ENCODE measurements around the gene RAB44.
A peak's percentile ranks its signal among the peaks of the same experiment; 100 is the strongest.

Gene RAB44

GRCh38 chr6:36659271-36659670 is 38.4 kb upstream of the RAB44 start:
- in situ Hi-C loops (cut with HindIII; ENCODE audit: low pct_unique_long_range_greater_than_20kb, low sequenced_read_pairs): no loop called here
- TF ChIP-seq JUND (IDR thresholded peaks at IDR 0.05; ENCODE audit: low read depth): no peak
- no peak for DNase-seq (ENCODE audit: low read depth in 1 of 2, low spot score in 1 of 2)

- no peak for TF ChIP-seq JUND (IDR thresholded peaks at IDR 0.05; ENCODE audit: low read depth)
- DNase-seq (ENCODE audit: low read depth in 1 of 2, low spot score in 1 of 2): no peak
- in situ Hi-C loops (cut with HindIII; ENCODE audit: low pct_unique_long_range_greater_than_20kb, low sequenced_read_pairs): no loop called here
Measured at GRCh38 chr6:36660771-36661471, 36.7 kb upstream of the RAB44 start.

DNA sequence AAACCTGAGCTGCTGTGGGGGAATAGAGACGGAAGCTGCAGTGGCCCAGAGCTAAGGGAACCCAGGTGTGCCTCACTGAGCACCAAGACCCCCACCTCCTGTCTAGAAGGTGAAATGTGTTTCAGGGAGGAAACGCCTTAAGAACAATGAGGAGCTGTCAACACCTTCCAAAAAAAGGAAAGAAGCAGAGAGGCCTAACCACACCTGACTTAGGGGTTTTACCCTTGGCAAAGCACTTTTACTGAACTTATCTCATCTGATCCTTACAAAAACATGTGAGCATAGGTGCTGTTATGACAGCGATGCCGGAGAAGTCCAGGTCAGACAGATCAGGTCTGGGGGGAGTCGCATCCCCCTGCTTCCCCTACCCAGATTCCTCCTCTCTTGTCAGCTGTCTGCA is 35.2 kb upstream of the RAB44 start:
- DNase-seq (ENCODE audit: low read depth in 1 of 2, low spot score in 1 of 2): no peak
- in situ Hi-C loops (cut with HindIII; ENCODE audit: low pct_unique_long_range_greater_than_20kb, low sequenced_read_pairs): no loop called here

GRCh38 chr6:36662827-36663256 is 34.8 kb upstream of the RAB44 start:
- in situ Hi-C loops (cut with HindIII; ENCODE audit: low pct_unique_long_range_greater_than_20kb, low sequenced_read_pairs): no loop called here
- DNase-seq (ENCODE audit: low read depth in 1 of 2, low spot score in 1 of 2): peak in 1 of 2 experiments; percentile 66
- TF ChIP-seq JUND (IDR thresholded peaks at IDR 0.05; ENCODE audit: low read depth): no peak

More for the DNA sequence above, 35.2 kb upstream of the RAB44 start:
- no peak for TF ChIP-seq JUND (IDR thresholded peaks at IDR 0.05; ENCODE audit: low read depth)

DNA sequence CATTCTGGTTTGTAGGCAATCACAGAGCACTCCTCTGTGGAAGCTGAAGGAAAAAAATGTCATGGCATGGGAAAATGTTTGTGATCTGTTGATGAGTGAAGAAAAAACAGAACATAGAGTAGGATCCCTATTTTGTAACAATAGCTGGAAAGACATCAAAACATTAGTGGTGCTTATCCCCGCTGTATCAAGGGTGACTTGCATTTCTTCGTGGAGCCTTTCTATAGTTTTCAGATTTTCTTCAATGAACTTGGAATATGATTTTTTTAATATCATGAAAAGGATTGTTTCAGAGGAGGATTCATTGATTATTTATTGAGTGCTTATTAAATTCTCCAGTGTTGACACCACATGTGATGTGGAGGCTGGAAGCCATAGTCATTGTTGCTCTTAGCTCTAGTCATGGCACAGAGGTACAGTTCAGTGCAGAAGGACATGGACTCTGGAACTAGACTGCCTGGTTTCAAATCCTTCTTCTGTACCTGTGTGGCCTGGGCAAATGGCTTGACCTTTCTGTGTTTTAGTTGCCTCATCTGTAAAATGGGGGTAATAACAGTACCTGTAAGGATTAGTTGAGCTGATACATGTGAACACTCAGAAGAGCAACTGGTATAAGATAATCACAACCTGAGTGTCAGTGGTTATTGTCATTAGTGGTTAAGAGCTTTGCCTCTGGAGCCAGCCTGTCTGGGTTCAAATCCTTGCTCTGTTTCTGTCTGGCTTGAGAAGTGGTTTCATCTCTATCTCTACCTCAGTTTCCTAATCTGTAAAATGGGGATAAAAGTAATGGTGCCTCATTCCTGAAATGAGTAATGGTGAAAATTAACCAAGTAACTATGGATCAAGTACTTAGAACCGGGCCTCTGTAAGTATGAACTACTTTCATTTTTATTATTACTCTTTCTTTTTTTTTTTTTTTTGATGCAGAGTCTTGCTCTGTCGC is 33.9 kb upstream of the RAB44 start:
- no peak for DNase-seq (ENCODE audit: low read depth in 1 of 2, low spot score in 1 of 2)
- TF ChIP-seq JUND (IDR thresholded peaks at IDR 0.05; ENCODE audit: low read depth): no peak
- in situ Hi-C loops (cut with HindIII; ENCODE audit: low pct_unique_long_range_greater_than_20kb, low sequenced_read_pairs): no loop called here

GRCh38 chr6:36665180-36665579 is 32.4 kb upstream of the RAB44 start:
- no peak for DNase-seq (ENCODE audit: low read depth in 1 of 2, low spot score in 1 of 2)
- in situ Hi-C loops (cut with HindIII; ENCODE audit: low pct_unique_long_range_greater_than_20kb, low sequenced_read_pairs): no loop called here
- no peak for TF ChIP-seq JUND (IDR thresholded peaks at IDR 0.05; ENCODE audit: low read depth)

GRCh38 chr6:36666287-36666686 is 31.3 kb upstream of the RAB44 start:
- in situ Hi-C loops (cut with HindIII; ENCODE audit: low pct_unique_long_range_greater_than_20kb, low sequenced_read_pairs): no loop called here
- TF ChIP-seq JUND (IDR thresholded peaks at IDR 0.05; ENCODE audit: low read depth): no peak
- no peak for DNase-seq (ENCODE audit: low read depth in 1 of 2, low spot score in 1 of 2)

- peak in 1 of 2 experiments; percentile 75 for DNase-seq (ENCODE audit: low read depth in 1 of 2, low spot score in 1 of 2)
Measured at GRCh38 chr6:36666826-36667591, 30.6 kb upstream of the RAB44 start.

DNA sequence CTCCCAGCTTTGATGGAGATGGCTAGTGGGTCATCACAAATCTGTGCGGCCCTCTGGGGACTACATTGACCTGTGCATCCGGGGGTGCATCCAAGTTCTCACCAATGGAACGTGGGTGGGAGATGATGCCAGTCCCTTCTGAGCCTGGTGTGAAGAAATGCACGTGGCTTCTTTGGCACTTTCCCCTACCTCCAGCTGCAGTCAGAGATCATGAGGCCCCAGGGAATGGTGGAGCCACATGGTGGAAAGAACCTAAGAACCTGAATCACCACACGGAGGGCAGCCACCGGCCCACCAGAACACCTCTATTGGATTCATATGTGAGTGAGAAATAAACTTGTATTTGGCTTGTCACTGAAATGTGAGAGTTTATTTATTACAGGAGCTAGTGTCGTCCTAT is 29.0 kb upstream of the RAB44 start:
- in situ Hi-C loops (cut with HindIII; ENCODE audit: low pct_unique_long_range_greater_than_20kb, low sequenced_read_pairs): no loop called here
- no peak for DNase-seq (ENCODE audit: low read depth in 1 of 2, low spot score in 1 of 2)
- no peak for TF ChIP-seq JUND (IDR thresholded peaks at IDR 0.05; ENCODE audit: low read depth)

More at GRCh38 chr6:36666826-36667591, 30.6 kb upstream of the RAB44 start:
- no peak for TF ChIP-seq JUND (IDR thresholded peaks at IDR 0.05; ENCODE audit: low read depth)
- in situ Hi-C loops (cut with HindIII; ENCODE audit: low pct_unique_long_range_greater_than_20kb, low sequenced_read_pairs): no loop called here

GRCh38 chr6:36669002-36669401 is 28.6 kb upstream of the RAB44 start:
- in situ Hi-C loops (cut with HindIII; ENCODE audit: low pct_unique_long_range_greater_than_20kb, low sequenced_read_pairs): no loop called here
- TF ChIP-seq JUND (IDR thresholded peaks at IDR 0.05; ENCODE audit: low read depth): no peak
- DNase-seq (ENCODE audit: low read depth in 1 of 2, low spot score in 1 of 2): no peak

DNA sequence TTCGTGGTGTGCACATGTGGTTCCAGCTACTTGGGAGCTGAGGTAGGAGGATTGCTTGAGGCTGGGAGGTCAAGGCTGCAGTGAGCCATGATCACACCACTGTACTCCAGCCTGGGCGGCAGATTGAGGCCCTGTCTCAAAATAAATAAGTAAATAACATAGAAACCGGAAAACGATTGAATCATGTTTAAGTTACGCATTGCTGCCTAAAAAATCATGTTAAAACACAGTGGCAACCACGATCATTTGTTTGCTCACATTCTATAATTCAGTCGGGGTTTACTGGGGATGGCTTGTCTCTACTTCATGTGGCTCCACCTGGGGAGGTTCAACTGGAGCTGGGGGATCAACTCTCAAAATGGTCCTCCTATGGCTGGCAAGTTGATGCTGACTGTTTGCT is 27.4 kb upstream of the RAB44 start:
- no peak for DNase-seq (ENCODE audit: low read depth in 1 of 2, low spot score in 1 of 2)
- in situ Hi-C loops (cut with HindIII; ENCODE audit: low pct_unique_long_range_greater_than_20kb, low sequenced_read_pairs): no loop called here
- TF ChIP-seq JUND (IDR thresholded peaks at IDR 0.05; ENCODE audit: low read depth): no peak

- no peak for DNase-seq (ENCODE audit: low read depth in 1 of 2, low spot score in 1 of 2)
- TF ChIP-seq JUND (IDR thresholded peaks at IDR 0.05; ENCODE audit: low read depth): no peak
- in situ Hi-C loops (cut with HindIII; ENCODE audit: low pct_unique_long_range_greater_than_20kb, low sequenced_read_pairs): no loop called here
Measured at GRCh38 chr6:36671687-36672375, 25.8 kb upstream of the RAB44 start.
